Putamen (tissue), 1 donor: Measurements from ENCODE around the gene FLNA.
"Not testable (repeated sequence)": the region's sequence is repeated elsewhere in the genome, so short reads cannot be mapped to it uniquely, and the experiment has no call there.

Source experiments
- DNase-seq: peaks from one replicate; pipeline ENCODE4 v3.0.0-alpha.2; 2016; ENCODE audit warnings: low spot score

FLNA gene

DNA sequence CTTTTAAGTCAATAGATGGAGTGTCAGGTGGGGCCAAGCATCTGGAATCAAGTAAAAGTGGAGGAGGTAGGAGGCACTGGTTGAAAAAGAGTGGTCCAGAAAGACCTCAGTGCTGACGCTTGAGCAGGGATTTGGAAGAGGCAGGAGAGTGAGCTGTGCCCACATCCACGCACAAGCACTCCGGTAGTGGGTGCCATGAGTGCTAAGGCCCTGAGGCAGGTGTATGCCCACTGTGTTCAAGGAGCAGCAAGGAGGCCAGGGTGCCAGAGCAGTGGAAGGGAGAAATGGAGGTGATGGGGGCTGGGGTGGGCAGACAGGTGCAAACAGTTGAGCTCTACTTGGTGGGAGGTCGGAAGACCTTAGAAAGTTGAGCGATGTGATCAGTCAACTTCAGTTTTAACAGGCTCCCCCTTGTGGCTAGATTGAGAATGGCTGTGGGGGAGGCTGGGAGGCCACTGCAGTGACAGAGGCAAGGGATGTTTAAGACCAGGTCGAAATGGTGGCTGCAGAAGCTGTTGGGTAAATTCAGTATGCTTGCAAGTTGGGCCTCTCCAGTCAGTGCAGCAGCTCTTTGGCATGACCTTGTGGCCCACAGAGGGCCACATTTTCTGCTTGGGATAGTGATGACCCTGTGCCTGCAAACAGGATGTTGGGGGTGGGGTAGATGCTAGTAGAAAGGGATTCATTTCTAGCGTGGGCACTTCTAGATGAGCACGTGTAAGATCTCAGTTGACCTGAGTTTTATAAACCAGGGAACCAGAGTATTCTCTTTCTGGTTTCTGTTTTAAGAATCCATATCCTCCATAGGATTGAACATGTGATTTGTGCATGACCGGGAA, 66.1 kb downstream of the FLNA start:
- DNase-seq: no peak

DNA sequence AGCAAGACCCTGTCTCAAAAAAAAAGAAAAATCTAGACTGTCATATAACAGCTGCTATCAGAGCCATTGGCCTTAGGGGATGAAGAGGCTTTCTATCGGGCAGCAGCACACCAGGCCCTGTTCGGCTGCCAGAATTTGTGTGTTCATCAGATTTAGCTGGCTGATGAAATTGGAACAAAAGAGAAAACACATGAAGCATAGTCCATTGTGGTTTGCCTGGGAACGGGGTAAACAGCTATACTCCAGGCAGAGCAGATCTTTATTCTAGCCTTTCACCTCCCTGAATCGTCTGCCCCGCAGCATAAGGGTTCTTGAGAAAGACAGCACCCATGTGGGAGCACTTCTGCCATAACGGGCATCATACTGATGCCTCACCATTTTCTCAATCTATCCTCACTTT, 67.2 kb downstream of the FLNA start:
- no peak for DNase-seq

DNA sequence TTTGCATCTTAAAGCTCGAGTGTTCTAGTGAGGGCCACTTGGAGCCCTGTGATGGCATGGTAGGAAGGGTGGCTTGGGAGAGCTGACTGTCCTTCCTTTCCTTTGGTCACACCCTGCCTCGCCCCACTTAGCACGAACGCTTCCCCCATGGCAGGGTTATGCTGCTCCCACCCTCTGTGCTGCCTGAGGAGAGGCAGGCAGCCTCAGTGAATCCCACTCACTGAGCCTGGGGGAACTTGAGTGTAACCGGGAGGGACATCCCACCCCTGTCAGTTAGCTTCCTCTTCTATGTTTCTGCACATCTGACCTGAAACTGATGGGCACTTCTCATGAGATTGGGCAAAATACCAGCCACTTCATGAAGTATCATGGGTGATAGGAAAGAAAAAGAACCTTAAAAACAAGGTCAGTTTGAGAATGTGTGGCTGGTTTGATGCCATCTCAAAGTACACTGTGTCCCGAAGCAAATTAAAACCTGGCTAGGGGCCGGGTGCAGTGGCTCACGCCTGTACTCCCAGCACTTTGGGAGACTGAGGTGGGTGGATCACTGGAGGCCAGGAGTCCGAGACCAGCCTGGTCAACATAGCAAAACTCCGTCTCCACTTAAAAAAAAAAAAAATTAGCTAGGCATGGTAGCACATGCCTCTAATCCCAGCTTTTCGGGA, 68.8 kb downstream of the FLNA start:
- DNase-seq: no peak

GRCh38 chrX:154304846-154305245, 69.6 kb downstream of the FLNA start:
- no peak for DNase-seq

DNA sequence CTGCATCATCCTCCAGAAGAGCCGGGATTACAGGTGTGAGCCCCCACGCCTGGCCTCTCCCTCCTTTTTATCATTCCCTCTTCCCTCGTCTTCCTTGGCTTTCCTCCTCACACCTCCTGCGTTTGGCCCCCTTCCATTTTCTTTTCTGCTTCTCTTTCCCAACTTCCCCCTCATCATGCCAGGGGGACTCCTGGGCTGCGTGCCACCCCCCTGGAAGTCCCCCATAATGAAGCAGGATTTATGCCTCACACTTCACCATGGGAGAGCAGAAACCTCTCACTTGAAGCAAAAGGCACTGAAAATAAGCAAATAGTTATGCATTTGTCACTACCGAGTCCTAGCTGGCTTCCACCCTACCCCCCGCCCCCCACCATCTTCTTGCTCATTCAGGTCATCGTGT, 71.0 kb downstream of the FLNA start:
- no peak for DNase-seq

DNA sequence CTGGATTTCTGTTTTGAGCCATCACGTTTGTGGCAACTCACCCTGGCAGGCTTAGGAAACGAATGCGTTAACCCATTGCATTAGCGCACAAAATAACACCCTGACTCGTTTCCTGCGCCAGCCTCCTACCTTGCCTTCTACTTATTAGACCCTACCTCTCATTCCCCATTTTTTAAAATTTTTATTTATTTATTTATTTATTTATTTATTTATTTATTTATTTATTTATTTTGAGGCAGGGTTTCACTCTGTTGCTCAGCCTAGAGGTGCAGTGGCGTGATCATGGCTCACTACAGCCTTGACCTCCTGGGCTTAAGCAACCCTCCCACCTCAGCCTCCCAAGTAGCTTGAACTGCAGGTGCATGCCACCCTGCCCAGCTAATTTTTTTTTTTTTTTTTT, 71.4 kb downstream of the FLNA start:
- DNase-seq: not testable (repeated sequence)

GRCh38 chrX:154300816-154301215, 73.6 kb downstream of the FLNA start:
- no peak for DNase-seq
